Progenitor cell of endocrine pancreas (in vitro differentiated cells): ENCODE measurements around the gene PRODH2. TPM values are rescaled to one million over a fixed set of nuclear protein-coding genes. Genes with fewer than 3 reads are reported as not detected.
"Not testable (repeated sequence)": the region's sequence is repeated elsewhere in the genome, so short reads cannot be mapped to it uniquely, and the experiment has no call there.

Source experiments
- DNase-seq: peaks from one replicate; pipeline ENCODE4 v3.0.0; 2021; ENCODE audit warnings: low spot score; ENCODE audit not compliant: unreplicated experiment
- H3K27ac Mint-ChIP-seq: 2 replicates; pipeline ENCODE4 v1.8.0; 2021; ENCODE audit warnings: mild to moderate bottlenecking, moderate library complexity, mixed read lengths
- H3K27me3 Mint-ChIP-seq: 2 replicates; pipeline ENCODE4 v1.8.0; 2021; ENCODE audit warnings: mixed read lengths
- H3K36me3 Mint-ChIP-seq: 2 replicates; pipeline ENCODE4 v1.8.0; 2022; ENCODE audit warnings: mixed read lengths; ENCODE audit not compliant: insufficient read depth
- H3K4me1 Mint-ChIP-seq: 2 replicates; pipeline ENCODE4 v1.8.0; 2021; ENCODE audit warnings: low read depth, mixed read lengths
- H3K4me3 Mint-ChIP-seq: 2 replicates; pipeline ENCODE4 v1.8.0; 2021; ENCODE audit warnings: low read depth, mild to moderate bottlenecking, moderate library complexity, mixed read lengths
- H3K9me3 Mint-ChIP-seq: 2 replicates; pipeline ENCODE4 v1.8.0; 2021; ENCODE audit warnings: low read depth, mixed read lengths
- total RNA-seq: library from RNA; stranded (reverse); gene quantifications from 2 replicates; pipeline ENCODE4 v1.2.1, GENCODE V29; 2021
- TF ChIP-seq, protein P1 (sequence below): fragments of 200-600 bp; sonication (generic); IDR thresholded peaks from one replicate; pipeline ENCODE4 v1.5.0; 2021; ENCODE audit warnings: antibody characterized with exemption, mild to moderate bottlenecking; ENCODE audit not compliant: unreplicated experiment

PRODH2 gene
- total RNA-seq, 1 donor from 2014 or later = 5.3 TPM

DNA sequence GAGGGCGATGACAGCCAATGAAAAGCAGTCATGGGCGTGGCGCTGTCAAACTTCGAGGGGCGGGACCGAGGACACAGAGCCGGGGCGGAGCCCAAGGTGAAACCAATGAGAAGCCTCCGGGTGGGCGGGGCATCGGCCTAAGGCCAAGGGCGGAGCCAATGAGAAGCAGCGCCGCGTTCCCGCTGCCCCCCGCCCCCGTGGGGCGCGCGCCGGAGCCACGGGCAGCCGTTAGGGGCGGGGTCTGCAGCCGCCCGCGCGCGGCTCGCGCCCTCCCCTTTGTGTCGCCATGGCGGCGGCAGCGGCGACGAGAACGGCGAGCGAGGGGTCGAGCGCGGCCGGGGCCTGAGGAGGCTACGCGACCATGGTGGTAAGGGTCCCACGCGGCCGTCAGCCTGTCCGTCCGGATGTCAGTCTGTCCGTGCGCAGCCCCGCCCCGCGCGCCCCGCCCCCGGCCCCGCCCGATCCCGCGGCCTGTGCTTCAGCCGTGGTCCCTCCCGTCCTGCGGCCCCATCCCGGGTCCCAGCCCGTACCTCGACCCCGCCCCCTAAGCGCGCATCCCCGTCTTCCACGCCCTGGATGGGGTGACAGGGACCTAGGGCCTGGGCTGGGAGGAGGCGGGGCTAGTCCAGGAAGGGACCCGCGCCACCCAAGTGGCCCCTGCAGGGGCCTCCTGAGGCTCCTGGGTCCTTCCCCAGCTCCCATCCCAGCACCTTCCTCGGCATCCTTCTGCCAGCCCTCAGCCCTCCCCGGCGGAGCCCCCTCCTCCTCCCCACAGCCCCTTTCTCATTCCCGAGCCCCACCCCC is 37.1 kb downstream of the PRODH2 start, which contains the start of gene ARHGAP33:
ARHGAP33 (plus strand) TSS at position 267 of the 804 bp plus-strand sequence; CDS start at position 362, 95 bp downstream.
- Mint-ChIP-seq H3K4me1 (peaks cover 7% of the 10 kb centered on the region), H3K27ac (no peak within 1 kb of the TSS), H3K27me3 (peaks cover 30% of the 10 kb centered on the region), H3K9me3 (no peaks in the 10 kb centered on the region), H3K36me3 (peaks cover 3% of the 10 kb centered on the region), H3K4me3 (peak within 1 kb of the TSS; percentile 72)
- TF ChIP-seq, protein P1, sequence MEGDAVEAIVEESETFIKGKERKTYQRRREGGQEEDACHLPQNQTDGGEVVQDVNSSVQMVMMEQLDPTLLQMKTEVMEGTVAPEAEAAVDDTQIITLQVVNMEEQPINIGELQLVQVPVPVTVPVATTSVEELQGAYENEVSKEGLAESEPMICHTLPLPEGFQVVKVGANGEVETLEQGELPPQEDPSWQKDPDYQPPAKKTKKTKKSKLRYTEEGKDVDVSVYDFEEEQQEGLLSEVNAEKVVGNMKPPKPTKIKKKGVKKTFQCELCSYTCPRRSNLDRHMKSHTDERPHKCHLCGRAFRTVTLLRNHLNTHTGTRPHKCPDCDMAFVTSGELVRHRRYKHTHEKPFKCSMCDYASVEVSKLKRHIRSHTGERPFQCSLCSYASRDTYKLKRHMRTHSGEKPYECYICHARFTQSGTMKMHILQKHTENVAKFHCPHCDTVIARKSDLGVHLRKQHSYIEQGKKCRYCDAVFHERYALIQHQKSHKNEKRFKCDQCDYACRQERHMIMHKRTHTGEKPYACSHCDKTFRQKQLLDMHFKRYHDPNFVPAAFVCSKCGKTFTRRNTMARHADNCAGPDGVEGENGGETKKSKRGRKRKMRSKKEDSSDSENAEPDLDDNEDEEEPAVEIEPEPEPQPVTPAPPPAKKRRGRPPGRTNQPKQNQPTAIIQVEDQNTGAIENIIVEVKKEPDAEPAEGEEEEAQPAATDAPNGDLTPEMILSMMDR = no peak
- peak; percentile 99 for DNase-seq

DNA sequence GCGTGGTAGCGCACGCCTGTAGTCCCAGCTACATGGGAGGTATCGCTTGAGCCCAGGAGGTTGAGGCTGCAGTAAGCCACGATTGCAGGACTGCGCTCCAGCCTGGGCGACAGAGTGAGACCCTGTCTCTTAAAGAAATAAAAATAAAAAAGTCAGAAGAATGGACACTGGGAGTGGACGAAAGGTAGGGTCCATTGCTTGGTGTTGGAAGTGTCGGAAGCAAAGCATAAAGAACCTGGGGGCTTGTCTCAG is 37.7 kb downstream of the PRODH2 start:
- TF ChIP-seq, protein P1 = no peak
- Mint-ChIP-seq H3K27me3 (peaks cover 30% of the 10 kb centered on the region), H3K36me3 (peaks cover 4% of the 10 kb centered on the region), H3K4me3 (peak overlapping the region; percentile 72), H3K4me1 (peaks cover 7% of the 10 kb centered on the region), H3K9me3 (no peaks in the 10 kb centered on the region), H3K27ac (no peak overlapping the region)
- DNase-seq = no peak

DNA sequence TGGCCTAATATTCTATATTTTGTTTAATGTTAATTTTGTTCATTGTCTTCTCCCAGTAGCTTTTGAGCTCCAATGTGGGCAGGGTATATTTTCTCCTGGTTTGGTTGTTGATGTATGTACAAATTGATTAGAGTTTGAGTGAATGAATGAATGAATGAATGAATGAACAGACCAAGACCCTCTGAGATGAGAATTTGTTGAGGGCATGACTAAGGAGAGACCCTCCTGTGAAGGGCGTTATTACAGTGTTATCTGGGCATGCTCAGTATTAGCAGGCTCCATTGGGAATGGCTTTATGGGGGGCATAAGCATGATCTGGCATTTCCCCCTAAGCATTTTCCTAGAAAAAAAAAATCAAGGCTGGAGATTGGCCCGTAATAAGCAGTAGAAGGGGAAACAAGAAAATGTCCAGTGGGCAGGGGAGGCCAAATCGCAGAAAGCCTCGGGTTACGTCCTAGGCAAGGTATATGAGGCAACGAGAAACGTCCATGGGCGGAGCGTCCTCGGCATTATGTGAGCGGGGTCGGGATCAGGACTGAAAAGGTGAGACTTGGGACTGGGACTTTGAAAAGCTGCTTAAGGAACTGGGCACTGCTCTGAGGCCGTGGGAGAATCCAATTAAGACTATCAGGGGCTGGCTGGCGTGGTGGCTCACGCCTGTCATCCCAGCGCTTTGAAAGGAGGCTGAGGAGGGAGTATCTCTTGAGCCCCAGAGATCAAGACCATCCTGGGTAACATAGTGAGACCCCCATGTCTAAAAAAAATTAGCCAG is 38.2 kb downstream of the PRODH2 start:
- Mint-ChIP-seq H3K9me3 (no peaks in the 10 kb centered on the region), H3K27me3 (peaks cover 30% of the 10 kb centered on the region), H3K4me3 (peak overlapping the region; percentile 72), H3K27ac (no peak overlapping the region), H3K4me1 (peaks cover 7% of the 10 kb centered on the region), H3K36me3 (peaks cover 2% of the 10 kb centered on the region)
- TF ChIP-seq, protein P1 = no peak
- no peak for DNase-seq

DNA sequence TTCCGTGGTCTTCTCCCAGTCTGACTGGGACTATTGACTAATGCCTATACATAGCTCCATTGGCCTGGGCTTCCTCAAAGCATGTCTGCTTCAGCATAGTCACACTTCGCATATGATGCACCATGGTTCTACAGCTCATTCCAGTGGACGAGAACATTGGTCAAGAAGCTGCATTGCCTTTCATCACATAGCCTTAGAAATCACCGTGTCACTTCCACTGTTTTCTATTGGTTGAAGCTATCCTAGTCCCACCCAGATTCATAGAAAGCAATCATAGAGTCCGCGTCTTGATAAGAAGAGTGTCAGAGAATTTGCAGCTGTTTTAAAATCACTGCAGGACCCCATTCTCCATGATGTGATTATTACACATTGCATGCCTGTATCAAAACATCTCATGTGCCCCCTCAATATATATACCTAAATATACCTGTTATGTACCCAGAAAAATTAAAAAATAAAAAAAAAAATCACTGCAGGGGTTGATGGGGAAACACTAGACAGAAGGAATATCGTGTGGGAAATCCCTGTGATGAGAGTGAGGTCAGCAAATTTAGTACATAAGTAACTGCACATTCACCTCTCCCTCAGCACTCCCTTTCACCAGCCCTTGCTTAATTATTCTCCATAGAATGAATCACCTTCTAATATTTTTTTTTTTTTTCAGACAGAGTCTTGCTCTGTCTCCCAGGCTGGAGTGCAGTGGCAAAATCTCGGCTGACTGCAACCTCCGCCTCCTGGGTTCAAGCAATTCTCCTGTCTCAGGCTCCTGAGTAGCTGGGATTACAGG is 39.4 kb downstream of the PRODH2 start:
- TF ChIP-seq, protein P1 = no peak
- Mint-ChIP-seq H3K9me3 (no peaks in the 10 kb centered on the region), H3K27ac (no peak overlapping the region), H3K4me3 (no peak overlapping the region), H3K4me1 (peaks cover 7% of the 10 kb centered on the region), H3K36me3 (peaks cover 2% of the 10 kb centered on the region), H3K27me3 (peaks cover 30% of the 10 kb centered on the region)
- DNase-seq = no peak

DNA sequence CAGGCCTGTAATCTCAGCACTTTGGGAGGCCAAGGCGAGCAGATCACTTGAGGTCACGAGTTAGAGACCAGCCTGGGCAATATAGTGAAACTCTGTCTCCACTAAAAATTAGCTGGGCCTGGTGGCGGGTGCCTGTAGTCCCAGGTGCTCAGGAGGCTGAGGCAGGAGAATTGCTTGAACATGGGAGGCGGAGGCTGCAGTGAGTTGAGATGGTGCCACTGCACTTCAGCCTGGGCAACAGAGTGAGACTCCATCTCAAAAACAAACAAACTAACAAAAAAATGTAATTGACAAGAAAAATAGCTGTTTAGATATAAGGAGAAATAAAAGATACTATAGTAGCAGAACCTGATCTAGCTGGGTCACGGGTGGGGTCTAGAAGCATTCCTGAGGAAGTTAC is 40.3 kb downstream of the PRODH2 start:
- peaks cover 25% of the 10 kb centered on the region for H3K27me3 Mint-ChIP-seq
- H3K4me1 Mint-ChIP-seq, DNase-seq, H3K9me3 Mint-ChIP-seq, H3K36me3 Mint-ChIP-seq, H3K27ac Mint-ChIP-seq, H3K4me3 Mint-ChIP-seq: not testable (repeated sequence)
